ENCODE measurements around the gene RIC1. TPM values are rescaled to one million over a fixed set of nuclear protein-coding genes. Genes with fewer than 3 reads are reported as not detected.

Gene RIC1
- total and polyA plus RNA-seq, 2 of the 13 experiments (the other 11 are each of a cell fraction or from before 2014, with no cell fraction given), result 18.2 to 19.0 TPM

DNA sequence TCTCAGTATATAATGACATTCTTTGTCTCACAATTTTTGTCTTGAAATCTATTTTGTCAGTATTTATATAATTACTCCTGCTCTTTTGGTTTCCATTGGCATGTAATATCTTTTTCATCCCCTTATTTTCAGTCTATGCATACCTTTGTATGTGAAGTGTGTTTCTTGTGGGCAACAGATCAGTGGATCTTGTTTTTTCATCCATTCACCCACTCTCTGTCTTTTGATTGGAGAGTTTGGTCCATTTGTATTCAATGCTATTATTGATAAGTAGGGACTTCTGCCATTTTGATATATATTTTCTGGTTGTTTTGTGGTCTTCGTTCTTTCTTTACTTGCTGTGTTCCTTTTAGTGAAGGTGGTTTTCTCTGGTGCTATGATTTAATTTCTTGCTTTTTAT is 10.9 kb downstream of the RIC1 start (continued):
- TF ChIP-seq, protein P1, sequence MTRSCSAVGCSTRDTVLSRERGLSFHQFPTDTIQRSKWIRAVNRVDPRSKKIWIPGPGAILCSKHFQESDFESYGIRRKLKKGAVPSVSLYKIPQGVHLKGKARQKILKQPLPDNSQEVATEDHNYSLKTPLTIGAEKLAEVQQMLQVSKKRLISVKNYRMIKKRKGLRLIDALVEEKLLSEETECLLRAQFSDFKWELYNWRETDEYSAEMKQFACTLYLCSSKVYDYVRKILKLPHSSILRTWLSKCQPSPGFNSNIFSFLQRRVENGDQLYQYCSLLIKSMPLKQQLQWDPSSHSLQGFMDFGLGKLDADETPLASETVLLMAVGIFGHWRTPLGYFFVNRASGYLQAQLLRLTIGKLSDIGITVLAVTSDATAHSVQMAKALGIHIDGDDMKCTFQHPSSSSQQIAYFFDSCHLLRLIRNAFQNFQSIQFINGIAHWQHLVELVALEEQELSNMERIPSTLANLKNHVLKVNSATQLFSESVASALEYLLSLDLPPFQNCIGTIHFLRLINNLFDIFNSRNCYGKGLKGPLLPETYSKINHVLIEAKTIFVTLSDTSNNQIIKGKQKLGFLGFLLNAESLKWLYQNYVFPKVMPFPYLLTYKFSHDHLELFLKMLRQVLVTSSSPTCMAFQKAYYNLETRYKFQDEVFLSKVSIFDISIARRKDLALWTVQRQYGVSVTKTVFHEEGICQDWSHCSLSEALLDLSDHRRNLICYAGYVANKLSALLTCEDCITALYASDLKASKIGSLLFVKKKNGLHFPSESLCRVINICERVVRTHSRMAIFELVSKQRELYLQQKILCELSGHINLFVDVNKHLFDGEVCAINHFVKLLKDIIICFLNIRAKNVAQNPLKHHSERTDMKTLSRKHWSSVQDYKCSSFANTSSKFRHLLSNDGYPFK (CRISPR knock-in tag; IDR thresholded peaks at IDR 0.05; ENCODE audit: borderline replicate concordance), result no peak
- no peak for TF ChIP-seq ELF3 (CRISPR knock-in tag; IDR thresholded peaks at IDR 0.05)

DNA sequence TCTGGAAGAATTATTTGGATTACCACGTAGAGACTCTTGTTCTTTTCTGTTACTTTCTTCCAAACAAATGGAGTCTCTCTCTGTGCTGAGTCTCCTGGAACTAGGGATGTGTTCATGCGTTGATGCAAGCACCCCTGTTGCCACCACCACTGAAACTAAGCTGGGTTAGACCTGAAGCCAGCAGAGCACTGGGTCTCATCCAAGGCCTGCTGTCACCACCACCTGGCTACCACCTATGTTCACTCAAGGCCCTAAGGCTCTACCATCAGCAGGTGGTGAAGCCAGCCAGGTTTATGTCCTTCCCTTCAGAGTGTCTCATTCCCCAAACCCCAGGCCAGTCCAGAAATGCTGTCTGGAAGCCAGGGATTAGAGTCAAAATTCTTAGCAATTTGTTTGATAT is 13.3 kb downstream of the RIC1 start:
- intact Hi-C loops (cut with micrococcal nuclease; ENCODE audit: unreplicated experiment) (no loop called here), in situ Hi-C loops (cut with HindIII; ENCODE audit: extremely low pct_ligation_motif_present, low pct_unique_long_range_greater_than_20kb) (no loop called here)
- FAIRE-seq, result no peak
- Histone ChIP-seq H4K20me1 (ENCODE audit: insufficient read depth, low read length) (no peaks in the 10 kb centered on the region; the same call in 1 of the 2 replicates), H3K4me1 (ENCODE audit: insufficient read depth, low read length) (peaks cover 23% of the 10 kb centered on the region), H3K27me3 (ENCODE audit: control insufficient read depth in 1 of 2, insufficient read depth in 2 of 2, low read length in 2 of 2) (no peaks in the 10 kb centered on the region), H3K36me3 (replicated peaks in 1 of 2; ENCODE audit: control insufficient read depth in 1 of 2, insufficient read depth in 2 of 2, low read length in 2 of 2) (no peaks in the 10 kb centered on the region), H3K9ac (ENCODE audit: insufficient read depth, low read depth, low read length) (no peak overlapping the region), H3K27ac (ENCODE audit: extremely low read length, insufficient read depth, low read length) (no peak overlapping the region), H3K4me3 (replicated peaks in 1 of 3; ENCODE audit: insufficient read depth in 1 of 3, low read depth in 2 of 3, low read length in 3 of 3) (no peak overlapping the region), H3K79me2 (ENCODE audit: insufficient read depth, low read length) (peaks cover 96% of the 10 kb centered on the region), H3K4me2 (ENCODE audit: low read depth, low read length) (no peak overlapping the region), H2AFZ (ENCODE audit: low read length) (no peak overlapping the region), H3K9me3 (ENCODE audit: low read length) (peaks cover 10% of the 10 kb centered on the region; the same call in 1 of the 2 replicates)
- POLR2A ChIA-PET, result no interaction called here
- WGBS (ENCODE audit: low lambda C conversion rate), result 90% methylated on average over 2 of the region's 2 CpGs
- CTCF ChIA-PET (ENCODE audit: low intra/inter-chr PET ratio, low total read pairs), result no interaction called here
- ATAC-seq, result no peak
- BruUV-seq (replicated peaks), result no TSS peak
- DNase-seq (ENCODE audit: low spot score), result no peak
- TF ChIP-seq RFX5 (IDR thresholded peaks at IDR 0.05; ENCODE audit: low read depth, low read length), result no peak
- no peak for TF ChIP-seq SRSF9 (IDR thresholded peaks at IDR 0.05; ENCODE audit: borderline replicate concordance, insufficient read depth, low read depth, low read length, poor library complexity, severe bottlenecking)
- TF ChIP-seq, protein P2, sequence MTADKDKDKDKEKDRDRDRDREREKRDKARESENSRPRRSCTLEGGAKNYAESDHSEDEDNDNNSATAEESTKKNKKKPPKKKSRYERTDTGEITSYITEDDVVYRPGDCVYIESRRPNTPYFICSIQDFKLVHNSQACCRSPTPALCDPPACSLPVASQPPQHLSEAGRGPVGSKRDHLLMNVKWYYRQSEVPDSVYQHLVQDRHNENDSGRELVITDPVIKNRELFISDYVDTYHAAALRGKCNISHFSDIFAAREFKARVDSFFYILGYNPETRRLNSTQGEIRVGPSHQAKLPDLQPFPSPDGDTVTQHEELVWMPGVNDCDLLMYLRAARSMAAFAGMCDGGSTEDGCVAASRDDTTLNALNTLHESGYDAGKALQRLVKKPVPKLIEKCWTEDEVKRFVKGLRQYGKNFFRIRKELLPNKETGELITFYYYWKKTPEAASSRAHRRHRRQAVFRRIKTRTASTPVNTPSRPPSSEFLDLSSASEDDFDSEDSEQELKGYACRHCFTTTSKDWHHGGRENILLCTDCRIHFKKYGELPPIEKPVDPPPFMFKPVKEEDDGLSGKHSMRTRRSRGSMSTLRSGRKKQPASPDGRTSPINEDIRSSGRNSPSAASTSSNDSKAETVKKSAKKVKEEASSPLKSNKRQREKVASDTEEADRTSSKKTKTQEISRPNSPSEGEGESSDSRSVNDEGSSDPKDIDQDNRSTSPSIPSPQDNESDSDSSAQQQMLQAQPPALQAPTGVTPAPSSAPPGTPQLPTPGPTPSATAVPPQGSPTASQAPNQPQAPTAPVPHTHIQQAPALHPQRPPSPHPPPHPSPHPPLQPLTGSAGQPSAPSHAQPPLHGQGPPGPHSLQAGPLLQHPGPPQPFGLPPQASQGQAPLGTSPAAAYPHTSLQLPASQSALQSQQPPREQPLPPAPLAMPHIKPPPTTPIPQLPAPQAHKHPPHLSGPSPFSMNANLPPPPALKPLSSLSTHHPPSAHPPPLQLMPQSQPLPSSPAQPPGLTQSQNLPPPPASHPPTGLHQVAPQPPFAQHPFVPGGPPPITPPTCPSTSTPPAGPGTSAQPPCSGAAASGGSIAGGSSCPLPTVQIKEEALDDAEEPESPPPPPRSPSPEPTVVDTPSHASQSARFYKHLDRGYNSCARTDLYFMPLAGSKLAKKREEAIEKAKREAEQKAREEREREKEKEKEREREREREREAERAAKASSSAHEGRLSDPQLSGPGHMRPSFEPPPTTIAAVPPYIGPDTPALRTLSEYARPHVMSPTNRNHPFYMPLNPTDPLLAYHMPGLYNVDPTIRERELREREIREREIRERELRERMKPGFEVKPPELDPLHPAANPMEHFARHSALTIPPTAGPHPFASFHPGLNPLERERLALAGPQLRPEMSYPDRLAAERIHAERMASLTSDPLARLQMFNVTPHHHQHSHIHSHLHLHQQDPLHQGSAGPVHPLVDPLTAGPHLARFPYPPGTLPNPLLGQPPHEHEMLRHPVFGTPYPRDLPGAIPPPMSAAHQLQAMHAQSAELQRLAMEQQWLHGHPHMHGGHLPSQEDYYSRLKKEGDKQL (CRISPR knock-in tag; IDR thresholded peaks at IDR 0.05; ENCODE audit: low read depth), result no peak
- TF ChIP-seq, protein P3, sequence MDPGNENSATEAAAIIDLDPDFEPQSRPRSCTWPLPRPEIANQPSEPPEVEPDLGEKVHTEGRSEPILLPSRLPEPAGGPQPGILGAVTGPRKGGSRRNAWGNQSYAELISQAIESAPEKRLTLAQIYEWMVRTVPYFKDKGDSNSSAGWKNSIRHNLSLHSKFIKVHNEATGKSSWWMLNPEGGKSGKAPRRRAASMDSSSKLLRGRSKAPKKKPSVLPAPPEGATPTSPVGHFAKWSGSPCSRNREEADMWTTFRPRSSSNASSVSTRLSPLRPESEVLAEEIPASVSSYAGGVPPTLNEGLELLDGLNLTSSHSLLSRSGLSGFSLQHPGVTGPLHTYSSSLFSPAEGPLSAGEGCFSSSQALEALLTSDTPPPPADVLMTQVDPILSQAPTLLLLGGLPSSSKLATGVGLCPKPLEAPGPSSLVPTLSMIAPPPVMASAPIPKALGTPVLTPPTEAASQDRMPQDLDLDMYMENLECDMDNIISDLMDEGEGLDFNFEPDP (CRISPR knock-in tag; conservative IDR thresholded peaks at IDR 0.05), result no peak
- no peak for TF ChIP-seq MAFK (conservative IDR thresholded peaks at IDR 0.05 in 1 of 2, IDR thresholded peaks at IDR 0.05 in 1 of 2; ENCODE audit: low read length in 2 of 2)
- TF ChIP-seq ZNF713 (CRISPR knock-in tag; IDR thresholded peaks at IDR 0.05), result no peak
- no peak for TF ChIP-seq WIZ (CRISPR knock-in tag; IDR thresholded peaks at IDR 0.05)
- TF ChIP-seq, protein P4, sequence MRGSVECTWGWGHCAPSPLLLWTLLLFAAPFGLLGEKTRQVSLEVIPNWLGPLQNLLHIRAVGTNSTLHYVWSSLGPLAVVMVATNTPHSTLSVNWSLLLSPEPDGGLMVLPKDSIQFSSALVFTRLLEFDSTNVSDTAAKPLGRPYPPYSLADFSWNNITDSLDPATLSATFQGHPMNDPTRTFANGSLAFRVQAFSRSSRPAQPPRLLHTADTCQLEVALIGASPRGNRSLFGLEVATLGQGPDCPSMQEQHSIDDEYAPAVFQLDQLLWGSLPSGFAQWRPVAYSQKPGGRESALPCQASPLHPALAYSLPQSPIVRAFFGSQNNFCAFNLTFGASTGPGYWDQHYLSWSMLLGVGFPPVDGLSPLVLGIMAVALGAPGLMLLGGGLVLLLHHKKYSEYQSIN (CRISPR knock-in tag; IDR thresholded peaks at IDR 0.05; ENCODE audit: borderline replicate concordance), result no peak
- TF ChIP-seq HNF4G (IDR thresholded peaks at IDR 0.05; ENCODE audit: borderline replicate concordance, low read depth, low read length), result no peak
- no peak for TF ChIP-seq HNF4G (CRISPR knock-in tag; IDR thresholded peaks at IDR 0.05; ENCODE audit: borderline replicate concordance, low read depth)
